SJCRH30 (cell line): ENCODE results near the gene ST6GALNAC3. TPM values are rescaled to one million over a fixed set of nuclear protein-coding genes. Genes with fewer than 3 reads are reported as not detected.
A peak's percentile ranks its signal among the peaks of the same experiment; 100 is the strongest.

Experiments used
- DNase-seq, 2 experiments: peaks; one replicate each; pipeline ENCODE4 v3.0.0-alpha.2; 2015 to 2020
- H3K27ac ChIP-seq: fragments of 250-450 bp; sonication (Bioruptor Pico); 2 replicates; pipeline ENCODE4 v1.5.1; 2020; ENCODE audit warnings: mild to moderate bottlenecking, moderate library complexity
- H3K27me3 ChIP-seq: fragments of 250-450 bp; sonication (Bioruptor Pico); 2 replicates; pipeline ENCODE4 v1.5.1; 2020; ENCODE audit warnings: mild to moderate bottlenecking, moderate library complexity
- H3K36me3 ChIP-seq: fragments of 250-450 bp; sonication (Bioruptor Pico); 2 replicates; pipeline ENCODE4 v1.5.1; 2020; ENCODE audit warnings: mild to moderate bottlenecking, moderate library complexity
- H3K4me1 ChIP-seq: fragments of 250-450 bp; sonication (Bioruptor Pico); 2 replicates; pipeline ENCODE4 v1.5.1; 2020; ENCODE audit warnings: mild to moderate bottlenecking, moderate library complexity
- H3K4me3 ChIP-seq: fragments of 250-450 bp; sonication (Bioruptor Pico); 2 replicates; pipeline ENCODE4 v1.5.1; 2020; ENCODE audit warnings: mild to moderate bottlenecking, moderate library complexity
- H3K9me3 ChIP-seq: fragments of 250-450 bp; sonication (Bioruptor Pico); replicated peaks from 2 replicates; pipeline ENCODE4 v1.5.1; 2020; ENCODE audit warnings: mild to moderate bottlenecking, moderate library complexity
- total RNA-seq: library from RNA; depleted of rRNA; stranded (reverse); fragments of >200 nt; shearing (Covaris generic); gene quantifications from 2 replicates; pipeline ENCODE4 v1.2.3, GENCODE V29; 2014

The ST6GALNAC3 gene
- total RNA-seq, 1 experiment from 2014 or later = 6.4 TPM

- Histone ChIP-seq H3K9me3 (no peaks in the 10 kb centered on the region), H3K27me3 (no peaks in the 10 kb centered on the region), H3K27ac (no peak overlapping the region), H3K4me3 (no peak overlapping the region), H3K4me1 (peaks cover 1% of the 10 kb centered on the region), H3K36me3 (no peaks in the 10 kb centered on the region)
- no peak for DNase-seq
Measured at GRCh38 chr1:76494807-76495206, 420.3 kb downstream of the ST6GALNAC3 start.

- Histone ChIP-seq H3K4me1 (peaks cover 22% of the 10 kb centered on the region), H3K4me3 (no peak overlapping the region), H3K9me3 (no peaks in the 10 kb centered on the region), H3K27ac (no peak overlapping the region), H3K36me3 (no peaks in the 10 kb centered on the region), H3K27me3 (no peaks in the 10 kb centered on the region)
- peak in 1 of 2 experiments; percentile 46 for DNase-seq
Measured at GRCh38 chr1:76496871-76497270, 422.3 kb downstream of the ST6GALNAC3 start.

- Histone ChIP-seq H3K4me3 (no peak overlapping the region), H3K27me3 (no peaks in the 10 kb centered on the region), H3K4me1 (peaks cover 22% of the 10 kb centered on the region), H3K9me3 (no peaks in the 10 kb centered on the region), H3K27ac (peak overlapping the region; percentile 63), H3K36me3 (no peaks in the 10 kb centered on the region)
- DNase-seq = no peak
Measured at GRCh38 chr1:76500116-76500515, 425.6 kb downstream of the ST6GALNAC3 start.

GRCh38 chr1:76501136-76501535, 426.6 kb downstream of the ST6GALNAC3 start:
- H3K27me3 ChIP-seq = no peaks in the 10 kb centered on the region
- no peak overlapping the region for H3K4me3 ChIP-seq
- peak; percentile 44 to 71 for DNase-seq
- H3K9me3 ChIP-seq = no peaks in the 10 kb centered on the region
- H3K36me3 ChIP-seq = no peaks in the 10 kb centered on the region
- peaks cover 22% of the 10 kb centered on the region for H3K4me1 ChIP-seq
- H3K27ac ChIP-seq = peak overlapping the region; percentile 63

GRCh38 chr1:76501586-76502219, 427.2 kb downstream of the ST6GALNAC3 start:
- no peaks in the 10 kb centered on the region for H3K9me3 ChIP-seq
- no peaks in the 10 kb centered on the region for H3K27me3 ChIP-seq
- no peak overlapping the region for H3K4me3 ChIP-seq
- peaks cover 22% of the 10 kb centered on the region for H3K4me1 ChIP-seq
- peak in 1 of 2 experiments; percentile 22 for DNase-seq
- H3K27ac ChIP-seq = peak overlapping the region; percentile 63
- H3K36me3 ChIP-seq = no peaks in the 10 kb centered on the region

GRCh38 chr1:76503100-76503499, 428.6 kb downstream of the ST6GALNAC3 start:
- Histone ChIP-seq H3K27me3 (no peaks in the 10 kb centered on the region), H3K4me3 (no peak overlapping the region), H3K4me1 (peaks cover 22% of the 10 kb centered on the region), H3K27ac (no peak overlapping the region), H3K9me3 (no peaks in the 10 kb centered on the region), H3K36me3 (no peaks in the 10 kb centered on the region)
- DNase-seq = no peak

GRCh38 chr1:76503736-76504135, 429.2 kb downstream of the ST6GALNAC3 start:
- no peaks in the 10 kb centered on the region for H3K9me3 ChIP-seq
- no peaks in the 10 kb centered on the region for H3K27me3 ChIP-seq
- H3K4me3 ChIP-seq = no peak overlapping the region
- H3K4me1 ChIP-seq = peaks cover 22% of the 10 kb centered on the region
- no peak overlapping the region for H3K27ac ChIP-seq
- no peak for DNase-seq
- H3K36me3 ChIP-seq = no peaks in the 10 kb centered on the region

- no peak for DNase-seq
- no peaks in the 10 kb centered on the region for H3K9me3 ChIP-seq
- no peaks in the 10 kb centered on the region for H3K27me3 ChIP-seq
- H3K36me3 ChIP-seq = no peaks in the 10 kb centered on the region
- no peak overlapping the region for H3K27ac ChIP-seq
- no peak overlapping the region for H3K4me3 ChIP-seq
- H3K4me1 ChIP-seq = no peaks in the 10 kb centered on the region
Measured at GRCh38 chr1:76507376-76507775, 432.8 kb downstream of the ST6GALNAC3 start.

GRCh38 chr1:76508871-76509270, 434.3 kb downstream of the ST6GALNAC3 start:
- Histone ChIP-seq H3K36me3 (no peaks in the 10 kb centered on the region), H3K4me3 (no peak overlapping the region), H3K4me1 (no peaks in the 10 kb centered on the region), H3K9me3 (no peaks in the 10 kb centered on the region), H3K27me3 (no peaks in the 10 kb centered on the region), H3K27ac (no peak overlapping the region)
- no peak for DNase-seq

GRCh38 chr1:76510672-76511557, 436.4 kb downstream of the ST6GALNAC3 start:
- Histone ChIP-seq H3K4me1 (no peaks in the 10 kb centered on the region), H3K36me3 (no peaks in the 10 kb centered on the region), H3K27me3 (no peaks in the 10 kb centered on the region), H3K9me3 (no peaks in the 10 kb centered on the region), H3K4me3 (no peak overlapping the region), H3K27ac (no peak overlapping the region)
- no peak for DNase-seq

GRCh38 chr1:76511558-76512179, 437.1 kb downstream of the ST6GALNAC3 start:
- DNase-seq = no peak
- H3K9me3 ChIP-seq = no peaks in the 10 kb centered on the region
- H3K4me1 ChIP-seq = no peaks in the 10 kb centered on the region
- H3K27me3 ChIP-seq = no peaks in the 10 kb centered on the region
- no peak overlapping the region for H3K4me3 ChIP-seq
- H3K27ac ChIP-seq = no peak overlapping the region
- no peaks in the 10 kb centered on the region for H3K36me3 ChIP-seq

GRCh38 chr1:76530953-76531352, 456.4 kb downstream of the ST6GALNAC3 start:
- H3K4me1 ChIP-seq = no peaks in the 10 kb centered on the region
- no peaks in the 10 kb centered on the region for H3K9me3 ChIP-seq
- H3K36me3 ChIP-seq = no peaks in the 10 kb centered on the region
- no peak for DNase-seq
- no peak overlapping the region for H3K4me3 ChIP-seq
- H3K27ac ChIP-seq = no peak overlapping the region
- no peaks in the 10 kb centered on the region for H3K27me3 ChIP-seq

GRCh38 chr1:76541618-76542017, 467.1 kb downstream of the ST6GALNAC3 start:
- no peak overlapping the region for H3K4me3 ChIP-seq
- no peak overlapping the region; the same call in 1 of the 2 replicates for H3K27ac ChIP-seq
- H3K36me3 ChIP-seq = no peaks in the 10 kb centered on the region
- peak; percentile 48 to 67 for DNase-seq
- 0 out of 2 replicates have a peak, but pooled peaks cover 2% of the 10 kb centered on the region for H3K9me3 ChIP-seq
- H3K4me1 ChIP-seq = peaks cover 14% of the 10 kb centered on the region
- no peaks in the 10 kb centered on the region for H3K27me3 ChIP-seq

GRCh38 chr1:76542359-76542758, 467.8 kb downstream of the ST6GALNAC3 start:
- H3K9me3 ChIP-seq = 0 out of 2 replicates have a peak, but pooled peaks cover 2% of the 10 kb centered on the region
- H3K4me1 ChIP-seq = peaks cover 14% of the 10 kb centered on the region
- H3K27ac ChIP-seq = 0 out of 2 replicates have a peak overlapping the region, but pooled peaks have one; percentile 5
- no peak overlapping the region for H3K4me3 ChIP-seq
- no peaks in the 10 kb centered on the region for H3K27me3 ChIP-seq
- no peaks in the 10 kb centered on the region for H3K36me3 ChIP-seq
- DNase-seq = peak in 1 of 2 experiments; percentile 4

GRCh38 chr1:76543495-76543894, 468.9 kb downstream of the ST6GALNAC3 start:
- no peak overlapping the region for H3K4me3 ChIP-seq
- 0 out of 2 replicates have a peak, but pooled peaks cover 2% of the 10 kb centered on the region for H3K9me3 ChIP-seq
- H3K36me3 ChIP-seq = no peaks in the 10 kb centered on the region
- H3K4me1 ChIP-seq = peaks cover 14% of the 10 kb centered on the region
- no peak for DNase-seq
- no peak overlapping the region for H3K27ac ChIP-seq
- no peaks in the 10 kb centered on the region for H3K27me3 ChIP-seq
